Measurements from ENCODE around the gene ZBTB20.

- no peak for TF ChIP-seq EZH2 (IDR thresholded peaks at IDR 0.05; ENCODE audit: borderline replicate concordance, insufficient read depth, low read length, poor library complexity, severe bottlenecking)
- TF ChIP-seq, protein P1, sequence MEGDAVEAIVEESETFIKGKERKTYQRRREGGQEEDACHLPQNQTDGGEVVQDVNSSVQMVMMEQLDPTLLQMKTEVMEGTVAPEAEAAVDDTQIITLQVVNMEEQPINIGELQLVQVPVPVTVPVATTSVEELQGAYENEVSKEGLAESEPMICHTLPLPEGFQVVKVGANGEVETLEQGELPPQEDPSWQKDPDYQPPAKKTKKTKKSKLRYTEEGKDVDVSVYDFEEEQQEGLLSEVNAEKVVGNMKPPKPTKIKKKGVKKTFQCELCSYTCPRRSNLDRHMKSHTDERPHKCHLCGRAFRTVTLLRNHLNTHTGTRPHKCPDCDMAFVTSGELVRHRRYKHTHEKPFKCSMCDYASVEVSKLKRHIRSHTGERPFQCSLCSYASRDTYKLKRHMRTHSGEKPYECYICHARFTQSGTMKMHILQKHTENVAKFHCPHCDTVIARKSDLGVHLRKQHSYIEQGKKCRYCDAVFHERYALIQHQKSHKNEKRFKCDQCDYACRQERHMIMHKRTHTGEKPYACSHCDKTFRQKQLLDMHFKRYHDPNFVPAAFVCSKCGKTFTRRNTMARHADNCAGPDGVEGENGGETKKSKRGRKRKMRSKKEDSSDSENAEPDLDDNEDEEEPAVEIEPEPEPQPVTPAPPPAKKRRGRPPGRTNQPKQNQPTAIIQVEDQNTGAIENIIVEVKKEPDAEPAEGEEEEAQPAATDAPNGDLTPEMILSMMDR (IDR thresholded peaks at IDR 0.05; ENCODE audit: poor library complexity, severe bottlenecking), result no peak
- TF ChIP-seq EP300 (conservative IDR thresholded peaks at IDR 0.05; ENCODE audit: poor library complexity, severe bottlenecking), result no peak
- TF ChIP-seq SMC3 (conservative IDR thresholded peaks at IDR 0.05; ENCODE audit: poor library complexity), result no peak
Observed at GRCh38 chr3:114569186-114569585, 577.9 kb downstream of the ZBTB20 start.

Data from neural cell (in vitro differentiated cells).